Ectodermal cell (in vitro differentiated cells): ENCODE results near the gene CRTC3.
"Not testable (repeated sequence)": the region's sequence is repeated elsewhere in the genome, so short reads cannot be mapped to it uniquely, and the experiment has no call there.

Experiments used
- H3K27ac ChIP-seq: 2 replicates; pipeline ENCODE4 v1.7.0; 2013; ENCODE audit warnings: mild to moderate bottlenecking, low read depth, low read length; ENCODE audit not compliant: insufficient read depth, poor library complexity, severe bottlenecking
- H3K27me3 ChIP-seq: 2 replicates; pipeline ENCODE4 v1.7.0; 2013; ENCODE audit warnings: mild to moderate bottlenecking, low read length; ENCODE audit not compliant: insufficient read depth, control insufficient read depth, poor library complexity, severe bottlenecking
- H3K36me3 ChIP-seq: one replicate; pipeline ENCODE4 v1.7.0; 2013; ENCODE audit warnings: low read length; ENCODE audit not compliant: control insufficient read depth, insufficient read depth
- H3K4me1 ChIP-seq: one replicate; pipeline ENCODE4 v1.7.0; 2013; ENCODE audit warnings: low read length; ENCODE audit not compliant: control insufficient read depth, insufficient read depth
- H3K4me3 ChIP-seq: 2 replicates; pipeline ENCODE4 v1.7.0; 2013; ENCODE audit warnings: low read depth, low read length, control low read depth; ENCODE audit not compliant: insufficient read depth
- H3K9me3 ChIP-seq: 2 replicates; pipeline ENCODE4 v1.7.0; 2013; ENCODE audit warnings: mild to moderate bottlenecking, low read length, moderate library complexity; ENCODE audit not compliant: control insufficient read depth
- WGBS, 2 experiments: methylation state at CpG; one replicate each; pipeline ENCODE4 v1.1.7; 2013; ENCODE audit warnings: missing lambda C conversion rate in 2 of 2; 5-methylcytosine and 5-hydroxymethylcytosine counted together

CRTC3 gene

DNA sequence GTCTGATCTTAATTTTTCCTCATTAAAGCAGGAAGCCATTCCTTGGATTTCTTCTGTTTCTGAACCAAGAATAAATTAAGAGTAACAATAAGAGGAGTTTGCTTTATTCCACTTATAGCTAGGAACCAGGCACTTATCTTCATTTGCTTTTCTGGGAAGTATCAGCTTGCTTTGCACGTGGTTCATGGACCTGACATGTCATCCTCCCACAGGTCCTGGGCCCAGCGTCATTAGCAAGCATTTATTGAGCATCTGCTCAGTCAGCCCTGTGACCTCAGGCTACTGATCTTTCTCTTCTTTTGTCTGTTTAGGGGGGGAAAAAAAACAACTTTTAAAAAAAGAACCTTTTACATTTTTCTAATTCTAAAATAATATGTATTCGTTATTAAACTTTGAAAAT is 34.7 kb upstream of the CRTC3 start:
- no peak overlapping the region for H3K27ac ChIP-seq
- peaks cover 11% of the 10 kb centered on the region for H3K36me3 ChIP-seq
- no peaks in the 10 kb centered on the region for H3K4me1 ChIP-seq
- no peaks in the 10 kb centered on the region for H3K9me3 ChIP-seq
- no peaks in the 10 kb centered on the region for H3K27me3 ChIP-seq
- H3K4me3 ChIP-seq: no peak overlapping the region
- 88 to 93% methylated on average over 2 of the region's 3 CpGs for WGBS, 2 experiments

DNA sequence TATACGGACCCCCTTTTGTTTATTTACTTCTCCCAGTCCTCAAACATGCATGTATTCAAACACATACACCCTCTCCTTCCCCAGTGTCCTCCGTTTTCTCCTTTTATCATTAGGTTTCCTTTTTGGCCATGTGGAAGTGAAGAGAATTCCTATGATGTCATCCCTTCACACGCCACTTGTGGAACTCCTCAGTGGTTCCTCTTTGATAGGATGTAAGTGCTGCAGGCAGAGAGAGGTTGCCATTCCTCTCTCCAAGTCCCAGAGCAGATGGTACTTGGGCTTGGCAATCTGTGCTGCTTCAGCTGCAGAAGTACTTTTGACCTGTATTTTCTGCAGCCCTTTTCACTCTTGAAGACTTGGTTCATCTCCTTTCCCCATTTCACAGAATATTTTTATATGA is 32.9 kb upstream of the CRTC3 start:
- Histone ChIP-seq H3K4me1 (no peaks in the 10 kb centered on the region), H3K9me3 (no peaks in the 10 kb centered on the region), H3K27ac (no peak overlapping the region), H3K27me3 (no peaks in the 10 kb centered on the region), H3K36me3 (peaks cover 4% of the 10 kb centered on the region), H3K4me3 (no peak overlapping the region)
- WGBS, 2 experiments: 93 to 95% methylated on average over 2 to 3 of the region's 3 CpGs

DNA sequence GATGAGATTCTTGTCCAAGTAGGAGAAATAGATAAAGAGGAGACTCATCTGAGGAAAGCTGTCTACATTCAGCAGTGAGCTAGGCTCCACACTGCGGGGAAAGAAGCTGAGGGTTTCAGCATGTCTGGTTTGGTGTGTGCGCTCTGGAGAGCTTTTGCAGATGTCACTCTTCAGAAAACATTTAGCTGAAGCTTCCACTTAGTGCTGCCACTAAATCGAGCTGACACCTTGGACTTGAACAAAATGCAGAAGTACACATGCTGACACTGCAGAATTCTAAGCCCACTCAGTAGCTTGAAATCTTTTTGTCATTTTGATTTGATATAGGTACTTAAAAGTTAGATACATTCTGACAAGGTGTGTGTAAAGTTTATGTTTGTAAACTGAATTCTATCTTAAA is 32.3 kb upstream of the CRTC3 start:
- WGBS, 2 experiments: 94 to 95% methylated on average over 3 of the region's 3 CpGs
- no peaks in the 10 kb centered on the region for H3K4me1 ChIP-seq
- H3K9me3 ChIP-seq: no peaks in the 10 kb centered on the region
- no peak overlapping the region for H3K4me3 ChIP-seq
- no peaks in the 10 kb centered on the region for H3K27me3 ChIP-seq
- no peak overlapping the region for H3K27ac ChIP-seq
- H3K36me3 ChIP-seq: peaks cover 4% of the 10 kb centered on the region

DNA sequence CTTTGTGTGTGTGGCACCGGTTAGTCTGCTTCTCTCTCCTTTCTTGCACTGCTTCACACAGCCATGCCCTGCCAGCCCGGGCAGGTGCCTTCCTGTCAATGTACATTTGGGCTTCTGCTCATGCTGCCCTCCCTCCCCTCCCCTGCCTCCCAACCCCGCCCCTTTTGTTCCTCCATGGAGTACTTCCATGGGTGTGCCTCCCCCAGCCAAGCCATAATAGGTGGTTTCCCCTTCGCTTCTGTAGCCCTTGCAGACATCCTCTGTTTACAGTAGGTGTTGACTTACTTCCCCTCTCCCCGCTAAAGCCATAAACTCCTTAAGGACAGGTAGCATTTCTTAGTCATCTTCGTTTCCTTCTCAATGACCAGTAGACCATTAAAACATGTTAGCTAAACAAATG is 31.8 kb upstream of the CRTC3 start:
- no peaks in the 10 kb centered on the region for H3K9me3 ChIP-seq
- no peaks in the 10 kb centered on the region for H3K4me1 ChIP-seq
- no peaks in the 10 kb centered on the region for H3K27me3 ChIP-seq
- 91 to 93% methylated on average over 6 of the region's 6 CpGs for WGBS, 2 experiments
- H3K4me3 ChIP-seq: no peak overlapping the region
- H3K27ac ChIP-seq: no peak overlapping the region
- peaks cover 4% of the 10 kb centered on the region for H3K36me3 ChIP-seq

DNA sequence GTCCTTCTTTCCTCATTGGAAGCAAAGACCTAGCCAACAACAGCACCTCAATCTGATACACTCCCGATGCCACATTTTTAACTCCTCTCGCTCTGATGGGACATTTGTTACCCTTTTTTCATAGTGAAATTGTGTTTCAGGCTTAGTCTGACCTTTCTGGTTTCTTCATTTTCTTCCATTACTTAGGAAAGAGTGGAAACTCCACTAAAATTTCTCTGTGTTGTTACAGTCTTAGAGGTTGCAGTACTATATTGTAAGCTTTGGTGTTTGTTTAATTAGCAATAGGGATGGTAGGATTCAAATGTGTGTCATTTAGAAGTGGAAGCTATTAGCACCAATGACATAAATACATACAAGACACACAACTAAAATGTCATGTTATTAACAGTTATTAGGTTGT is 29.6 kb upstream of the CRTC3 start:
- Histone ChIP-seq H3K4me1 (no peaks in the 10 kb centered on the region), H3K27me3 (no peaks in the 10 kb centered on the region), H3K36me3 (no peaks in the 10 kb centered on the region), H3K4me3 (no peak overlapping the region), H3K27ac (no peak overlapping the region), H3K9me3 (no peaks in the 10 kb centered on the region)
- WGBS, 2 experiments: 93 to 97% methylated on average over 2 of the region's 2 CpGs

DNA sequence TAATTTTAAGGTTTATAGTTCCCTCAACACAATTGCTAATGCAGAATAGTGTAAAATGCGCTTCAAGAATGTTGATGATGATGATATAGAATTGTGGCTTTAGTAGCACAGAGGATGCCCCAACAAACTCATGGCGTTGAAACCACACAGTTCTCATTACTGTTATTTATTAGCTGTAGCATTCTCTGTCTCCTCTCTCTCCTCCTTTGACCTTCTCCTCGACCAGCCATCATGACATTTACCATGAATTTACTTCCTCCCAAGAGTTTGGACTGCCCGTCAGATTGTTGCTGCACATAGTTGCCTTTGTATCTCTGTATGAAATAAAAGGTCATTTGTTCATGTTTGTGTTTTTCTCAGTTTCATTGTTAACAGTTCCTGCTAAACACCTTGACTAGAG is 27.8 kb upstream of the CRTC3 start:
- no peak overlapping the region for H3K4me3 ChIP-seq
- 90 to 96% methylated on average over 3 of the region's 4 CpGs for WGBS, 2 experiments
- H3K27ac ChIP-seq: no peak overlapping the region
- H3K9me3 ChIP-seq: no peaks in the 10 kb centered on the region
- no peaks in the 10 kb centered on the region for H3K4me1 ChIP-seq
- H3K36me3 ChIP-seq: no peaks in the 10 kb centered on the region
- H3K27me3 ChIP-seq: no peaks in the 10 kb centered on the region

DNA sequence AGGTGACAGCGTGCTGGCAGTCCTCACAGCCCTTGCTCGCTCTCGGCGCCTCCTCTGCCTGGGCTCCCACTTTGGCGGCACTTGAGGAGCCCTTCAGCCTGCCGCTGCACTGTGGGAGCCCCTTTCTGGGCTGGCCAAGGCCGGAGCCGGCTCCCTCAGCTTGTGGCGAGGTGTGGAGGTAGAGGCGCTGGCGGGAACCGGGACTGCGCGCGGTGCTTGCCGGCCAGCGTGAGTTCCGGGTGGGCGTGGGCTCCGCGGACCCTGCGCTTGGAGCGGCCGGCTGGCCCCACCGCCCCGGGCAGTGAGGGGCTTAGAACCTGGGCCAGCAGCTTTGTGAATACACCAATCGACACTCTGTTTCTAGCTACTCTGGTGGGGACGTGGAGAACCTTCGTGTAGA is 18.9 kb upstream of the CRTC3 start:
- not testable (repeated sequence) for H3K4me3 ChIP-seq, H3K27ac ChIP-seq, H3K9me3 ChIP-seq, H3K4me1 ChIP-seq, H3K27me3 ChIP-seq, H3K36me3 ChIP-seq
- WGBS, 2 experiments: 93 to 94% methylated on average over 29 of the region's 29 CpGs

DNA sequence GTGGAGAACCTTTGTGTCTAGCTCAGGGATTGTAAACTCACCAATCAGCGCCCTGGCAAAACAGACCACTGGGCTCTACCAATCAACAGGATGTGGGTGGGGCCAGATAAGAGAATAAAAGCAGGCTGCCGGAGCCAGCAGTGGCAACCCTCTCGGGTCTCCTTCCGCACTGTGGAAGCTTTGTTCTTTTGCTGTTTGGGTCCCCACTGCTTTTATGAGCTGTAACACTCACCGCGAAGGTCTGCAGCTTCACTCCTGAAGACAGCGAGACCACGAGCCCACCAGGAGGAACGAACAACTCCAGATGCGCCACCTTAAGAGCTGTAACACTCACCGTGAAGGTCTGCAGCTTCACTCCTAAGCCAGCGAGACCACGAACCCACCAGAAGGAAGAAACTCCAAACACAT is 18.5 kb upstream of the CRTC3 start:
- not testable (repeated sequence) for H3K27ac ChIP-seq, H3K36me3 ChIP-seq, H3K9me3 ChIP-seq, H3K27me3 ChIP-seq, H3K4me3 ChIP-seq, H3K4me1 ChIP-seq
- 94 to 95% methylated on average over 11 to 13 of the region's 13 CpGs for WGBS, 2 experiments

DNA sequence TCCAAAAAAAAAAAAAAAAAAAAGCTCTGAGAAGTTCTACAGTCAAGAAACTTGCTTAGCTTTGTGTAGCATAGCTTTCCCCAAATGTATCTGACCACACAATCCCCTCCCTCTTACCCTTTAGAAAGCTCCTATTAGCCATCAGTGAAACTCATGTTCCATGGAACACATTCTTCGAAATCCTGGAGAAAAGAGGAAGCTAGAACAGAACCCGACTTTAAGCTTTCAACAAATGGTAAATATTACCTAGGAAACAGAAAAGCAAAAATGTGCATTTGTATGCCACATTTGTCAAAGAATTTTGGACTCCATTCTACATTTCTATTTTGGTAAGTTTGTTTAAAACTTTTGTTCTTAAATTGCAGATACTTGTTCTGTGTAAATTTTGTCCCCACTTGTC is 17.4 kb upstream of the CRTC3 start:
- H3K27ac ChIP-seq: no peak overlapping the region
- no peak overlapping the region for H3K4me3 ChIP-seq
- 92 to 96% methylated on average over 2 of the region's 2 CpGs for WGBS, 2 experiments
- H3K9me3 ChIP-seq: no peaks in the 10 kb centered on the region
- no peaks in the 10 kb centered on the region for H3K27me3 ChIP-seq
- H3K36me3 ChIP-seq: no peaks in the 10 kb centered on the region
- no peaks in the 10 kb centered on the region for H3K4me1 ChIP-seq

DNA sequence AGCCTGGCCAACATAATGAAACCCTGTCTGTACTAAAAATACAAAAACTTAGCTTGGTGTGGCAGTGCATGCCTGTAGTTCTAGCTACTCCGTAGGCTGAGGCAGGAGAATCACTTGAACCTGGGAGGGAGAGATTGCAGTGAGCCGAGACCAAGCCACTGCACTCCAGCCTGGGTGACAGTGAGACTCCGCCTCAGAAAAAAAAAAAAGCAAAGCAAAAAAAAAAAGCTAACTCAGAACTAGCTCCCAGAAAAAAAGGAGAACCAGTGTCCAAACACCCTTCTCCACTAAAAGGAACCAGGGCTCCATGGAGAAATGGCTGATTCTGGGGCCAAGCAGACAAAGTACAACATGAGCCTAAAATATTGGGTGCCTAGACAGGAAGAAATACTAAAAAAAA is 16.7 kb upstream of the CRTC3 start:
- no peaks in the 10 kb centered on the region for H3K36me3 ChIP-seq
- H3K27me3 ChIP-seq: no peaks in the 10 kb centered on the region
- H3K9me3 ChIP-seq: no peaks in the 10 kb centered on the region
- no peak overlapping the region for H3K4me3 ChIP-seq
- WGBS, 2 experiments: 90 to 92% methylated on average over 3 of the region's 3 CpGs
- no peak overlapping the region for H3K27ac ChIP-seq
- H3K4me1 ChIP-seq: no peaks in the 10 kb centered on the region

DNA sequence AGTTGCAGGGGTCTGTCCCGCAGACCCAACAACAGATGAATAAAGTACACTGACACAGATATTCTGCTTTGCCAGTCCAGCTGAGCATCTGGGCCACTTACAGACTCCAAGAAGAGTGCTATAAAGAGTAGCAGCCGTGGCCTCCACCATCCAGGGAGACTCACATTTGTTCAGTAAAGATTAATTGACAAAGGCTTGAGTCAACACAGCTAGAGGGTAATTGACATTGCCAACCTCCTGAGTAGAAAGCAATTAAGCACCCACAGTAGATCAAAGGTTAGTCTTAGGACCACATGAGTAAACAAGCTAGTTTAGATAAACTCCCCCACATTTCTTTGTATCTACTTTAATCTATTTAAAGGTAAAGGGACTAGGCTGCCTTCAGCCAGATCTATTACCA is 16.3 kb upstream of the CRTC3 start:
- Histone ChIP-seq H3K9me3 (no peaks in the 10 kb centered on the region), H3K4me3 (no peak overlapping the region), H3K4me1 (no peaks in the 10 kb centered on the region), H3K27ac (no peak overlapping the region), H3K27me3 (no peaks in the 10 kb centered on the region), H3K36me3 (no peaks in the 10 kb centered on the region)
- WGBS, 2 experiments: 81 to 87% methylated on average over 2 of the region's 2 CpGs
